ENCODE data around the gene MME. TPM values are rescaled to one million over a fixed set of nuclear protein-coding genes. Genes with fewer than 3 reads are reported as not detected.

MME gene
- total and polyA plus RNA-seq, 2 of the 8 experiments (the other 6 are each of a cell fraction or from before 2014, with no cell fraction given), result 5.0 to 39.6 TPM

DNA sequence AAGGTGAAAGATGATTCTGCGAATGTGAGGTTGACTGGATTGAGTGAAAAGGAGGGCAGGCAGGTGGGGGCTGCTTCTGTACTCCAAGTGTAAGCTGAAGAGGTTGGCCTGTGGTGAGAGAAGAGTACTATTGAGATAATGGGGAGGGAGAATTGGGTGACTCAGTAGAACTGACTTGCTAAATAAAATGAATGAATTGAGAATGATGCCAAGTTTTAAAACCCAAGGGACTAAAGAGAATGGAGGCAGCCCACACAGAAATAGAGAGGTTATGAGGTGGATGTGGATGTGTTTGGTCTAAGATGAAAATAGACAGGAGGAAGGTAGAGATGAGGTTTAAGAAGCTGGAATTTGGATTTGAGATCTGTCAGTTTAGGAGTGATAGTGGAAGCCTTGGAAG is 5.9 kb downstream of the MME start:
- H2AK5ac ChIP-seq (ENCODE audit: low read depth, low read length), result no peak overlapping the region
- H3K4me1 ChIP-seq (replicated peaks in 1 of 4; ENCODE audit: control insufficient read depth in 3 of 4, insufficient read depth in 4 of 4, low read length in 3 of 4), result peaks cover 0 to 3% (median under 1%) of the 10 kb centered on the region in 4 experiments; a peak in 2 of 7 replicates
- CTCF ChIA-PET (ENCODE audit: partially characterized antibody), result no interaction called here
- H4K20me1 ChIP-seq (replicated peaks in 1 of 2; ENCODE audit: control insufficient read depth in 1 of 2, insufficient read depth in 2 of 2, low read length in 2 of 2), result no peaks in the 10 kb centered on the region
- FAIRE-seq (no peak), DNase-seq (ENCODE audit: low read depth in 1 of 2, low spot score in 2 of 2) (no peak)
- H2BK120ac ChIP-seq (replicated peaks; ENCODE audit: low read depth, low read length), result no peak overlapping the region
- no peak overlapping the region for H3K23ac ChIP-seq (ENCODE audit: insufficient read length)
- no peak overlapping the region for H4K5ac ChIP-seq (ENCODE audit: insufficient read length, low read depth, low read length)
- no peak for TF ChIP-seq KDM4A (IDR thresholded peaks at IDR 0.05; ENCODE audit: low read depth, low read length, severe bottlenecking)
- no peak overlapping the region for H3K4ac ChIP-seq (replicated peaks; ENCODE audit: insufficient read length, low read depth, low read length)
- no peaks in the 10 kb centered on the region for H3K79me1 ChIP-seq (ENCODE audit: low read depth, low read length)
- H3K79me2 ChIP-seq (ENCODE audit: control insufficient read depth in 1 of 2, insufficient read depth in 2 of 2, low read length in 2 of 2), result peaks cover 0 to 3% of the 10 kb centered on the region in 2 experiments; a peak in 1 of 4 replicates
- H3K56ac ChIP-seq (replicated peaks; ENCODE audit: insufficient read length, low read depth, low read length), result no peak overlapping the region
- H3K27ac ChIP-seq (ENCODE audit: low read depth, low read length), result no peak overlapping the region
- POLR2A ChIA-PET (ENCODE audit: partially characterized antibody), result no interaction called here
- H2BK12ac ChIP-seq (ENCODE audit: low read depth, low read length), result no peak overlapping the region
- H3K4me3 ChIP-seq (ENCODE audit: extremely low read depth in 1 of 4, insufficient read depth in 2 of 4, low read depth in 3 of 4, low read length in 4 of 4), result no peak overlapping the region
- H3K18ac ChIP-seq (ENCODE audit: extremely low read depth, low read length), result no peak overlapping the region
- no peak overlapping the region for H4K91ac ChIP-seq (replicated peaks; ENCODE audit: insufficient read length, low read length)
- H2BK20ac ChIP-seq (ENCODE audit: low read length), result no peak overlapping the region
- no peaks in the 10 kb centered on the region for H3K23me2 ChIP-seq (ENCODE audit: low read depth, low read length)
- no peaks in the 10 kb centered on the region for H3K27me3 ChIP-seq (replicated peaks in 1 of 4; ENCODE audit: control insufficient read depth in 3 of 4, extremely low read depth in 1 of 4, insufficient read depth in 3 of 4, low read length in 3 of 4)
- 87% methylated on average over 1 of the region's 1 CpG; no CpG with 5 or more reads in 1 of the 2 experiments for WGBS, 2 experiments (ENCODE audit: extremely low coverage in 1 of 2, insufficient coverage in 1 of 2, insufficient read length in 1 of 2, insufficient replicate concordance in 2 of 2, low coverage in 1 of 2, low lambda C conversion rate in 2 of 2, missing lambda C conversion rate in 1 of 2)
- no peak overlapping the region for H2AFZ ChIP-seq (ENCODE audit: low read length)
- H3K9ac ChIP-seq (replicated peaks in 1 of 4; ENCODE audit: extremely low read depth in 1 of 4, low read depth in 3 of 4, low read length in 3 of 4), result no peak overlapping the region
- H3K14ac ChIP-seq (ENCODE audit: insufficient read length), result no peak overlapping the region
- no peak overlapping the region for H4K8ac ChIP-seq (ENCODE audit: extremely low read depth, insufficient read depth, low read length)
- H2BK5ac ChIP-seq (ENCODE audit: low read depth, low read length), result no peak overlapping the region
- peaks cover 0 to 7% (median 0%) of the 10 kb centered on the region in 4 experiments; a peak in 1 of 8 replicates for H3K36me3 ChIP-seq (ENCODE audit: control insufficient read depth in 2 of 4, insufficient read depth in 4 of 4, low read length in 3 of 4)
- H3K9me3 ChIP-seq (ENCODE audit: insufficient read depth in 2 of 2, low read depth in 1 of 2, low read length in 1 of 2), result no peaks in the 10 kb centered on the region
- H3K4me2 ChIP-seq (ENCODE audit: insufficient read depth in 1 of 2, low read depth in 2 of 2, low read length in 2 of 2), result no peak overlapping the region
- no peak overlapping the region for H2BK15ac ChIP-seq (ENCODE audit: low read length)

Data from H1 (cell line).